ENCODE measurements around the gene STYXL2. TPM values are rescaled to one million over a fixed set of nuclear protein-coding genes. Genes with fewer than 3 reads are reported as not detected.

The STYXL2 gene
- total and polyA plus RNA-seq, 2 of the 4 experiments (the other 2 are of a cell fraction), result not detected

DNA sequence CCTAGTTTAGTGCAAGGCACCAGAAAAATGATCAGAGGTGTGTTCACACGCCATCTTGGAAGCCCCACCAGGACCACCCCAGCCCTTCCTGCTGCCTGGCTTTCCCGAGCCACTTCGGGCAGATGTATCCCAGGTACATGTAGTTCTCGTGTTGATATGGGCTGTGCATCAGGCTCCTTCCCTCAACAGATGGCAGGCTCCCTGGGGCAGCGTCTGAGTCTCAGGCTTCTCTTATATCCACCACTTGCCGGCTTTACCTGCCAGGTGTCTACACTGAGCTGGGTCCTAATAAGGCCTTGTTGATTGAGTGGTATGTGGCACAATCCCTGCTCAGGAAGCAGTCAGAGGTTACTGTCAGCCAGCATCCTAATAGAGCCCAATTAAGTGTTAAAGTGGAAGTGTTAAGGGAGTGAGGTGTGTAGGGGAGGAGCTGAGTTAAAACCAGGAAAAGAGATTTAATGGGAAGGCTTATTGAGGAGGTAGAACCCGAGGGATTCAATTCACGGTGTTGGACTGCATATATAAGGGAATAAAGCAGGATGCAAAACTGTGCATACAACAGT lies 12.2 kb upstream of the STYXL2 start:
- Histone ChIP-seq H3K56ac (ENCODE audit: extremely low read depth, insufficient read depth, low read length) (no peak overlapping the region), H3K18ac (ENCODE audit: low read depth, low read length) (no peak overlapping the region), H2AK9ac (replicated peaks; ENCODE audit: low read depth, low read length, poor library complexity) (no peak overlapping the region), H3K27ac (ENCODE audit: insufficient read depth, low read length) (no peak overlapping the region), H2BK15ac (ENCODE audit: low read depth, low read length) (no peak overlapping the region), H4K5ac (ENCODE audit: low read depth, low read length) (no peak overlapping the region), H2BK20ac (ENCODE audit: low read depth, low read length) (no peak overlapping the region), H2BK120ac (ENCODE audit: low read depth, low read length) (no peak overlapping the region), H3K23ac (ENCODE audit: low read depth, low read length) (no peak overlapping the region), H3K36me3 (ENCODE audit: control insufficient read depth, insufficient read depth, low read length) (no peaks in the 10 kb centered on the region), H4K20me1 (ENCODE audit: insufficient read depth, low read length) (no peaks in the 10 kb centered on the region), H3K14ac (replicated peaks; ENCODE audit: low read depth, low read length) (no peak overlapping the region), H2BK5ac (ENCODE audit: low read depth, low read length, poor library complexity, severe bottlenecking) (no peak overlapping the region), H4K8ac (ENCODE audit: low read depth in 2 of 2, low read length in 2 of 2) (no peak overlapping the region), H2AFZ (replicated peaks; ENCODE audit: low read length, poor library complexity) (no peak overlapping the region), H3K4me1 (ENCODE audit: control insufficient read depth, insufficient read depth, low read length) (no peaks in the 10 kb centered on the region), H2AK5ac (ENCODE audit: low read depth, low read length) (no peak overlapping the region), H3K9me1 (ENCODE audit: insufficient read depth, low read length) (no peaks in the 10 kb centered on the region), H3K9me3 (ENCODE audit: control insufficient read depth, insufficient read depth, low read length) (no peaks in the 10 kb centered on the region), H3K4ac (ENCODE audit: low read depth, low read length) (no peak overlapping the region), H3K9ac (ENCODE audit: low read depth, low read length) (no peak overlapping the region), H4K91ac (ENCODE audit: insufficient read depth, low read depth, low read length) (no peak overlapping the region), H3K79me1 (ENCODE audit: low read depth in 1 of 2, low read length in 2 of 2) (no peaks in the 10 kb centered on the region), H3K27me3 (ENCODE audit: control insufficient read depth, insufficient read depth, low read length) (peaks cover 8% of the 10 kb centered on the region), H3K4me3 (ENCODE audit: insufficient read depth, low read depth, low read length) (no peak overlapping the region), H3K4me2 (ENCODE audit: low read depth, low read length) (no peak overlapping the region)
- no CpG with 5 or more reads among the region's 8 CpGs for WGBS, 2 experiments (ENCODE audit: extremely low coverage in 2 of 2, insufficient read length in 1 of 2)
- ChIA-PET POLR2A (ENCODE audit: unreplicated experiment) (no interaction called here), CTCF (no interaction called here)
- dilution Hi-C loops (cut with HindIII; ENCODE audit: low sequenced_read_pairs, unreplicated experiment), result no loop called here
- in situ Hi-C loops (cut with MboI; ENCODE audit: low sequenced_read_pairs), result no loop called here
- TF ChIP-seq CEBPB (IDR thresholded peaks at IDR 0.05; ENCODE audit: low read depth, low read length) (no peak), MXI1 (IDR thresholded peaks at IDR 0.05; ENCODE audit: borderline replicate concordance, low read depth, low read length) (no peak), FOS (IDR thresholded peaks at IDR 0.05; ENCODE audit: low read depth, low read length) (no peak), BHLHE40 (IDR thresholded peaks at IDR 0.05; ENCODE audit: low read depth, low read length) (no peak), SMC3 (IDR thresholded peaks at IDR 0.05; ENCODE audit: low read depth, low read length) (no peak), MAFK (IDR thresholded peaks at IDR 0.05; ENCODE audit: low read depth, low read length) (no peak)
- TF ChIP-seq, protein P1, sequence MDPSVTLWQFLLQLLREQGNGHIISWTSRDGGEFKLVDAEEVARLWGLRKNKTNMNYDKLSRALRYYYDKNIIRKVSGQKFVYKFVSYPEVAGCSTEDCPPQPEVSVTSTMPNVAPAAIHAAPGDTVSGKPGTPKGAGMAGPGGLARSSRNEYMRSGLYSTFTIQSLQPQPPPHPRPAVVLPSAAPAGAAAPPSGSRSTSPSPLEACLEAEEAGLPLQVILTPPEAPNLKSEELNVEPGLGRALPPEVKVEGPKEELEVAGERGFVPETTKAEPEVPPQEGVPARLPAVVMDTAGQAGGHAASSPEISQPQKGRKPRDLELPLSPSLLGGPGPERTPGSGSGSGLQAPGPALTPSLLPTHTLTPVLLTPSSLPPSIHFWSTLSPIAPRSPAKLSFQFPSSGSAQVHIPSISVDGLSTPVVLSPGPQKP (IDR thresholded peaks at IDR 0.05; ENCODE audit: borderline replicate concordance, low read depth, low read length), result no peak
- TF ChIP-seq, protein P2, sequence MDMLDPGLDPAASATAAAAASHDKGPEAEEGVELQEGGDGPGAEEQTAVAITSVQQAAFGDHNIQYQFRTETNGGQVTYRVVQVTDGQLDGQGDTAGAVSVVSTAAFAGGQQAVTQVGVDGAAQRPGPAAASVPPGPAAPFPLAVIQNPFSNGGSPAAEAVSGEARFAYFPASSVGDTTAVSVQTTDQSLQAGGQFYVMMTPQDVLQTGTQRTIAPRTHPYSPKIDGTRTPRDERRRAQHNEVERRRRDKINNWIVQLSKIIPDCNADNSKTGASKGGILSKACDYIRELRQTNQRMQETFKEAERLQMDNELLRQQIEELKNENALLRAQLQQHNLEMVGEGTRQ (IDR thresholded peaks at IDR 0.05; ENCODE audit: low read depth, low read length), result no peak
- DNase-seq (no peak), ATAC-seq (ENCODE audit: low read depth) (no peak)
- intact Hi-C loops (cut with micrococcal nuclease), result no loop called here
- BruUV-seq (replicated peaks), result no TSS peak

All from IMR-90 (cell line).